Measurements from ENCODE around the gene GREM1.

Gene GREM1

DNA sequence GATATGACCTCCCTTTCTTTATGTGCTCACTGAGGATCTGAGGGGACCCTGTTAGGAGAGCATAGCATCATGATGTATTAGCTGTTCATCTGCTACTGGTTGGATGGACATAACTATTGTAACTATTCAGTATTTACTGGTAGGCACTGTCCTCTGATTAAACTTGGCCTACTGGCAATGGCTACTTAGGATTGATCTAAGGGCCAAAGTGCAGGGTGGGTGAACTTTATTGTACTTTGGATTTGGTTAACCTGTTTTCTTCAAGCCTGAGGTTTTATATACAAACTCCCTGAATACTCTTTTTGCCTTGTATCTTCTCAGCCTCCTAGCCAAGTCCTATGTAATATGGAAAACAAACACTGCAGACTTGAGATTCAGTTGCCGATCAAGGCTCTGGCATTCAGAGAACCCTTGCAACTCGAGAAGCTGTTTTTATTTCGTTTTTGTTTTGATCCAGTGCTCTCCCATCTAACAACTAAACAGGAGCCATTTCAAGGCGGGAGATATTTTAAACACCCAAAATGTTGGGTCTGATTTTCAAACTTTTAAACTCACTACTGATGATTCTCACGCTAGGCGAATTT, 14.9 kb downstream of the GREM1 start:
- DNase-seq, result peak; percentile 12

DNA sequence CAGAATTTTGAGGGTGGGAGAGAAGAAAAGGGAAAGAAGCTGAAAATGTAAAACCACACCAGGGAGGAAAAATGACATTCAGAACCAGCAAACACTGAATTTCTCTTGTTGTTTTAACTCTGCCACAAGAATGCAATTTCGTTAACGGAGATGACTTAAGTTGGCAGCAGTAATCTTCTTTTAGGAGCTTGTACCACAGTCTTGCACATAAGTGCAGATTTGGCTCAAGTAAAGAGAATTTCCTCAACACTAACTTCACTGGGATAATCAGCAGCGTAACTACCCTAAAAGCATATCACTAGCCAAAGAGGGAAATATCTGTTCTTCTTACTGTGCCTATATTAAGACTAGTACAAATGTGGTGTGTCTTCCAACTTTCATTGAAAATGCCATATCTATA, 15.5 kb downstream of the GREM1 start:
- DNase-seq, result peak; percentile 51

DNA sequence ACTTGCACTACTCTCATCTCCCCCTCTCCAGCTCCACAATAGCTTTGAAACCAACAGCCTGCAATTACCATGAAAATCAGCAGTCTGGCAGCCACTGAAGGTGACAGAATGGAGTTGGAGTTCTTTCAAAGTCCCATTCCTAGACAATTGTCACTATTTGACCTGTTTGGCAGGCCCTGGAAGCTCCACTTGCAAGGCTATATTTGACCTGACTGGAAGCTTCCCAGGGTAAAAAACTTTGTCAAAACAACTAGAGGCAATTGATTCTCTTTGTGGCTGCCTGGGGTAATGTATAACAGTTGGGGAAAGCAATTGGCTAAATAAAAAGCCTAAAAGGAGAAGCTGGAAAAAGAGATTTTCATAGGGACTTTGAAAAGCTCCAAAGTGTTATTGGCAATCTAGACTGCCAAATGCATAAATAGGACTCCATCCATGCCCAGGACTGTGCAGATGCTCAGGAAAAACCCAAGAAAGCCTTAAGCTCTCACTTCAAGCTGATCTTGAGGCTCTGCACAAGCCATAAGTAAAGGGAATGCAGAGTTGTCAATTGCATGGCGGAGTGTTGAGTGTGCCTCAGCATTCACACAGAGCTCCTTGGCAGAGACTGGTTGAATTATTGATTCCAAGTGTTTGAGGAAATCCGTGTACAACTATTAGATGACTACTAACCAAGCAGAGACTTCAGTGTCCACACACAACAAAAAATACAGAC, 18.3 kb downstream of the GREM1 start:
- no peak for DNase-seq

DNA sequence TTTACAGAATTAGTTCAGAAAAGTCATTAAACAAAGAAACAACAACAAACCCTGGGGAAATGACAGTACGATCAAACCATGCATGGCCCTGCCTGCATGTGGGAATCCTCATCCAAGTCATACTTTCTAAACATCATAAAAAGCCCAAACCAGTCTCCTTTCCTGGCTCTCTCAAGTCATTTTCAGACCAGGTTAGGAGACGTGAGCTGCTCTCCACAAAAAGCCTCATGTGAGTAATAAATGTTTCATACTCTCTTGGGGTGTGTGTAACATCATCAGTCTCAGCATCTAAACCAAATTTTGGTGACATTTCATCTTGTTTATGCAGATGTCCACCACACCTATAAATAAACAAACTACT, 18.9 kb downstream of the GREM1 start:
- no peak for DNase-seq

DNA sequence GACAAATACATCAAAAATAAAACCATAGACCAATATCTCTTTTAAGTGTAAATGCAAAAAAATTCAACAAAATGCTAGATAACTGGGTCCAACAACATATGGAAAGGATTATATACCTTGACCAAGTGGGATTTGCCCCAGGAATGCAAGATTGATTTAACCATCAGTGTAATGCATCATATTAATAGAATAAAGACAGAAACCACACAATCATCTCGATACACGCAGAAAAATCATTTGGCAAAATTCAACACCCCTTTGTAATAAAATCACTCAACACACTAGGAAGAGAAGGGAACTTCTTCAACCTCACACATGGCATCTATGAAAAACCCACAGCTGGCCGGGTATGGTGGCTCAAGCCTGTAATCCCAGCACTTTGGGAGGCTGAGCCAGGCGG, 19.5 kb downstream of the GREM1 start:
- no peak for DNase-seq

DNA sequence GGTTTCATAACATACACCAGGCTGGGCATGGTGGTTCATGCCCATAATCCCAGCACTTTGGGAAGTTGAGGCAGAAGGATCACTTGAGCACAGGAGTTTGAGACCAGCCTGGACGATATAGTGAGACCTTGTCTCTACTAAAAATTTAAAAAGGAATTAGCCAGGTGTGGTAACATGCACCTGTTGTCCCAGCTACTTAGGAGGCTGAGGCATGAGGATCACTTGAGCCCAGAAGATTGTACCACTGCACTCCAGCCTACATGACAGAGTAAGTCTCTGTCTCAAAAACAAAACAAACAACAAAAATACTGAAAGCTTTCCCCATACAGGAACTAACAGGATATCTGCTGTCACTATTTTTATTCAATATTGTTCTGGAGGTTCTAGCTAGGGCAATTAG, 20.9 kb downstream of the GREM1 start:
- no peak for DNase-seq

DNA sequence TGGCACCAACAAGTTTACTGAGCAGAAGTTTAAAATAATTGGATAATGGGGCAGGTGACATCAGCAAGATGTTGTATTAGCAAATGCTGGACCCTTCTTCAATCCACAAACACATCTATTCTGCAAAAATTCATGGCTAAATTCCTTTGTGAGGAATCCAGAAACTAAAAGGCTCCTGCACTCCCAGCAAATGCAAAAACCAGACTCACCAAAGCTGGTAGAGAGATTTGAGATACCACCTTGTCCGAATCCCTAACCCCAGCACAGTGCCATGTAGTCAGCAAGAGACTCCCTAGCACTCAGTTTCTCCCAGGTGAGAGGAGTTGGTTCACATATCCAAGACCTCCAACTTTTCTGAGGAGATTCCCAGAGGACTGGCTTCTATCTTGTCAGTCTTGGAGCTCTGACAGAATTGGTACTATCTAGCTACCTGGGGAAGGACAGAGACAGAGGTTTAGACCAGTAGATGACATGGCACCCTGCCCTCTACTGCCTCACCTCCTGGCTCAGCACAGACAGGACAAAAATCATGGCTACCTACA, 21.8 kb downstream of the GREM1 start:
- DNase-seq, result no peak

DNA sequence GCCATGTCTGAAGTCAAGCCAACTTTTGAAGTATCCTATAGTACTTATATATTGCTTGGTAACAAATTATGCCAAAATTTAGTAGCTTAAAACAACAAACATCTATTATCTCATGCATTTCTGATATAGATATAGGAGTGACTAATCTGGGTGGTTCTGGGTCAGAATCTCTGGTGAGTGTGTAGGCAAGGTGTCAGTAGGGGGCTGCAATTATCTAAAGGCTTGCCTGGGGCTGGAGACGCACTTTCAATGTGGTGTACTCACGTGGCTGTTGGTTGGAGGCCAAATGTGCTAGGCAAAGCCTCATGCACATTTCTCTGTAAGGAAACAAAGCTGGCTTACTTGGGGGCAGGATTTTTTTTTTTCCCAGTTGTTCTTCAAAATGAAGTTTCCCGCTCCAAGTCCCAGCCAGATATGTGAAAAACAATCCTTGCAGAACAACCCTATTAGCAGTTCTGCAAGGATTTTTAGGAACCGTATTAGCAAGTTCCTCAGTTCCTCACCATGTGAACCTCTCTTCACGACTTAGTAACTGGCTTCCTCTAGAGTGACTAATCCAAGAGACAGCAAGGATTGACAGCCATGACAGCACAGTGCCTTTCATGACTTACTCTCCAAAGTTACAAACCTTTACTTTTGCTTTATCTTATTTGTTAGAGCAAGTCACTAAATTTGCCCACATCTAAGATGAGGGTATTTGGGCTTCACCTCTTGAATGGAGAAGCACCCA, 25.8 kb downstream of the GREM1 start:
- DNase-seq, result no peak

DNA sequence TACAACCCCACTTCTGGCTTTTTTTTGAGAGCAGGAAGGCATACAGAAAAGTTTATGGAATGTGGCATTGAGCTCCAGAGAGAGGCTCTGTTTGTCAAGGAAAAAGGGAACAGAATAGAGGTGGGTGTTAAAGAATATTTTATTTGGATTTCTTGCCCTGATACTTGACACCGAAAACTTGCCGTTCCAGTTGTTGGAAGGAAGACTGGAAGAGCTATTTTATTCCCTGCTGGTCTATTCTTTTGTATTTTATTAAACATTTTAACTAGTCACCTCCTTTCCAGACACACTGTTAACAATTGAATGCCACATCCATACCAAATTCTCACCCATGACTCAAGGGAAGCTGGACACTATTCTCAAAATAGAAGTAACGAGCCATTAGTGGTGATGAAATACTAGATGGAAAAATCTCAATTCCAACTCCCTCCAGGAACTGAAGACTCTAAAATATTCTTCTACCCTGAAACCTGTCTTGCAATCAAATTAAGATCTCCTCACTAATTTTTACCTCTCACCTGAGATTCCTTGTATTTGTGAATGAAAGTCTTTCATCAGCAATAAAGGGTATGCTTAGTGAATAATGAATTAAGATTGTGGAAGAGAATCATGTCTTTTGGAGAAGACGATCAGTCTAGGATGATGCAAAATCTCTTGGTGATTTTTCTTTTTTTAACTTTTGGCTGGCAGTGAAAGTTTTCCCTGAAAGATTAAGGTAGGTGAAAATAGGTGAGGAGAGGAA, 28.5 kb downstream of the GREM1 start:
- no peak for DNase-seq

DNA sequence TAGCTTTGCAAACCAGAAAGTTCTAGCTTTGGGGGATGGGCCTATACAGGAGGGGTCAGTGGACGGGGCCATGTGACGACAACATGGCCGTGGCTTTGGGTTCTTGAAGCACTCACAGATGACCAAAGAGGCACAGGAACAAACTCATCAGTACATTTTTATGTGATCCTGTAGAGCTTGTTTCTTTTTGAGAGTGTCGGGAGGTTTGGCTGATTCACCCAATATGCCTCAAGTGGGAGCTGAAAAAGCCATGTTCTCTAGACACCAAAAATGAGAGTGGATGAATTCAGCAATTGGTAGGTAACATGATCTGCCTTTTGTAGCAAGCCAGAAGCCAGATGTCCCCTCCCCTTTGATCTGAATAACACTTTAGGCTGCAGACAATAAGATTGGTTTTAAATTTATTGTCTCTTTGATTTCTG, 30.1 kb downstream of the GREM1 start:
- peak; percentile 36 for DNase-seq

DNA sequence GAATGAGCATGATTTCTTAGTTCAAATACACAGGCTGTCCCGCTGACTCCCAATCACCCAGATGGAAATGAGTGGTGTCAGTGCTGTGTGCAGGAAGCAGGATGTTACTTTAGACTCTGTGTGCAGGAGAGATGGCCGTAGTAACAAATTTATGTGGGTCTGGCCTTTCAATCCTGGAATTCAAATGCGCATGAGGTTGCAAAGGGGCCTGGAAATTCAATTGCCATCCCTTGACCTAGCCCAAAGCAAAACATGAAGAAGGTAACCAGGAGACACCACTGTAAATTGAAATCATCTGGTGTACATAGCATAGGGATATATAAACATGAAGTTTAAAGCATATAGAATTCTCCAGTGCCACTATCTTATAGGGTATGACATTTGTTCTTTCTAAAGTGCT, 33.2 kb downstream of the GREM1 start:
- DNase-seq, result no peak

DNA sequence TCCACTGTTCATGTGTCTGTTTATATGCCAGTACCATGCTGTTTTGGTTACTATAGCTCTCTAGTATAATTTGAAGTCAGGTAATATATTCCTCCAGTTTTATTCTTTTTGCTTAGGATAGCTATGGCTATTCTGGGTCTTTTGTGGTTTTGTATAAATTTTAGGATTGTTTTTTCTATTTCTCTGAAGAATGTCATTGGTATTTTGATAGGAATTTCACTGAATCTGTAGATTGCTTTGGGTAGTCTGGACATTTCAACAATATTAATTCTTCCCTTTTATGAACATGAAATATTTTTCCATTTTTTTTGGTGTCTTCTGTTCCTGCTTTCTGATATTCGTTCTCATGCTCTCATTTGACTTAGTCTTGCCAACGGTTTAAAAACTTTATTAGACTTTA, 39.6 kb downstream of the GREM1 start:
- DNase-seq, result no peak

DNA sequence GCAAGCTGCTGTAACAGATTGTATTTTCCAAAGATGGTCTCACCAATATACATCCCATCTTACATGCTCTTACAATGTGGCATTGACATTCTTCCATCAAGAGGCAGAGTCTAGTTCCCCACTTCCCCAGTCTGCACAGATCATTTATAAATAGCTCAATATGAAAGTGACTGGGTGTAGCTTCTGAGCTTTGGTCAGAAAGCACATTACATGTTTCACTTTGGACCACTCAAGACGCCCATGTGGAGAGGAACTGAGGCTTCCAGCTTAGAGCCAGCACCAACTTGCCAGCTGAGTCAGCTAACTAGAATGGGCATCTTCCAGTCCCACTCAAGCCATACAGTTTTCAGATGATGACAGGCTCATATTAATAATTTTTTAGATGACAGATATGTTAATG, 45.5 kb downstream of the GREM1 start:
- DNase-seq, result no peak

DNA sequence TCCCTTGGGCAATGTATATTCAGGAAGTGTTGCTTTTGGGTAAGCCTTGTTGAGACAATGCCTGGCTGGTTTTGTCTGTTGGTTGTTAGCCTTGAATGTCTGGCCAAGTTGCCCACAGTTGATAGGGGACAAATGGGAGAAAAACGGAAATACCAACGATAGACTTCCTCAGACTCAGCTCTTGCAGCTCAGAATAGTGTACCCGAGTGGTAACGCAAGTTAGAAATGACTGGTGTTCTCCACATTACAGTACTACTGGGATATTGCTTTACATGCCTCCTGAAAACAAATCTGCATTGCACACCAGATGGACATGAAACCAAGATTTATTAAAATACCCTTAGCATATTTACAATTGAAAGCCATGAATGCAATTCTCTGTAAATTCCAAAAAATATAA, 47.4 kb downstream of the GREM1 start:
- no peak for DNase-seq

DNA sequence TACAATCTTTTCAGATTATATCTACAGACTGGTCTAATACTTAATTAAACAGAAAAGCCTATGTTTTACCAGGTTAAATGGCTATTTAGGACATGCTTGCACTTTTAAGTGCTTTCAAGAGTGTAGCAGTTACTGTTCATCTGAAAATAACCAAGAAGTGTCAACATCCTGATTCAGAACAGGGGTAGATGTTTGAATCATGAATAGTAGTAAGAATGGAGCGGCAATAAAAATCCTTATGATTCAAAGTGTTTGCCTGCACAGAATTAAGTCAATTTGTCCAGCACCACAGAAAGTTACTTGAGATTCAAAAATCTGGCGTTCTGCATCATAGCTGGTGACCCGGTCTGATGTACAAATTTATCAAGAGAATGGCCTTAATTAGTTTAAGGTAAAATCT, 48.3 kb downstream of the GREM1 start:
- DNase-seq, result peak; percentile 62

DNA sequence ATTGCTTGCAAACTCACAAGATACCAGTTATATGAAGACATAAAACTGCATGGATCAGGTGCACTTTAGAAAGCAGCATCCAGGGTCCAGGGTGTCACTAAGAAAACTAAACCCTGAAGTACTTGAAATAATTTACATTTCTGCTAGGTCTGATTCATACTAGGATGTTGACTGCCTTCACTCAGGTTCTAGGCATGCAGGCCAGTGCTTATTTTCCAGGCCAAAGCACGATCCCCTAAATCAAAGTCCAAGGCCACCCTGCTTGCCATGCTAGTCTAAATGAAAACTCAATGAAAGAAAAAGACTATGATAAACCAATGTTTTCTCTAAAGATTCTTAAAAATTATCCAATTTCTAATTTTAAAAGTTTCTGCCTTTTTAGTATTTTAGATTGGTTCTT, 49.4 kb downstream of the GREM1 start:
- DNase-seq, result no peak

DNA sequence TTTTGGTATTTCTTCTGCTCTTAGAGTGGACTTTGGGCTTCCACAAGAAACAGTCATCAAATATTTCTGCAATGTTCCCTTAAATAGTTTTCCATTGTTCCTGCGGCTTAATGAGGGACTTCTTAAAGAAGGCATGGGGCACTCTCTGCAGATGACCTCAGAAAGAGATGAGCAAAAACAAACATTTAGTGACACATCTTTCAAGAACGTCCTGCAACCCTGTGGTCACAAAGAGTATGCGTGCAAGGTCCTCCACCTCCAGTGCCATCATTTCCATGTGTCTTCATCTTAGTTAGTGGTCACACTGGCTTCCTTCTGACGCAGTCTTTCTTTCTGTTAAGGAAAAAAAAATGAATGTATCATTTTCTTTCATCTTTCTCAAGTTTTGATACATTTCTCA, 56.2 kb downstream of the GREM1 start:
- no peak for DNase-seq

DNA sequence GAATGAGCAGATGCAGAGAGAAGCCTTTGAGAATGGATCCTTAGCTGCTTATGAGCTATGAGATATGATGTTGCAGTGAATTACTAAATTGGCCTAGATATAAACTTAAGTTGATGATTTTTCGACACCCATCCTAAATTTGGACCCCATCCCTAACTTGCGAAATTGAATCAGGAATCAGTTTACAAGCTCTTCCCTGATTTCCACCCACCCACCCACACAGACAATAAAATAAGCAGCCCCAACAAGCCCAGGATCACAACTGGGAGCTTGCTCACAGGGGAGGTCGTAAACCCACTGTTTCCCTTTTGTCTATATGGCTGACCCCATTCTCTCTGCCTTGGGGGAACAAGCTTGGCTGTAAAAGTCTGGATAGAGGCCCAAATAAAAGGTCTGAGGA, 57.3 kb downstream of the GREM1 start:
- DNase-seq, result no peak

DNA sequence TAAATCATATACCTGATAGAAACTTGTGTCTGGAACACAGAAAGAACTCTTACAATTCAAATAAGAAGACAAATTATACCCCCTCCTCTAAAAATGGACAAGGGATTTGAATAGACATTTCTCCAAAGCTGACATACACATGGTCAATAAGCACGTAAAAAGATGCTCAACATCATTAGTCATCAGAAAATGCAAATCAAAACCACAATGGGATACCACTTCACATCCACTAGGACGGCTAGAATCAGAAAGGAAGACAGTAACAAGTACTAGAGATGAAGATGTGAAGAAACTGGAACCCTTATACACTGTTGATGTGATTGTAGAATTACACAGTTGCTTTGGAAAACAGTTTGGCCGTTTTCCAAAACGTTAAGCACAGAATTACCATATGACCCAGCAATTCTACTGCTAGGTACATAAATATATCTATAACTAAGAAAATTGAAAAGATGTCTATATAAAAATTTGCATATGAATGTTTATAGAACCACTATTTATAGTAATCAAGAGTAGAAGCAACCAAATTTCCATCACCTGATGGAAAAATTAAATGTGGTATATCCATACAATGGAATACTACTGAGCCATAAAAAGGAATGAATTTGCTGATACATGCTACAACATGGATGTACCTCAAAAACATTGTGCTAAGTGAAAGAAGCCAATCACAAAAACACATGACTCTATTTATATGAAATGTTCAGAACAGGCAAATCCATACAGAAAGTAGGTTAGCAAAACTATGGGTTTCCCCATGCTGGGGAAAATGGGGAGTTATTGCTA, 60.8 kb downstream of the GREM1 start:
- DNase-seq, result no peak

DNA sequence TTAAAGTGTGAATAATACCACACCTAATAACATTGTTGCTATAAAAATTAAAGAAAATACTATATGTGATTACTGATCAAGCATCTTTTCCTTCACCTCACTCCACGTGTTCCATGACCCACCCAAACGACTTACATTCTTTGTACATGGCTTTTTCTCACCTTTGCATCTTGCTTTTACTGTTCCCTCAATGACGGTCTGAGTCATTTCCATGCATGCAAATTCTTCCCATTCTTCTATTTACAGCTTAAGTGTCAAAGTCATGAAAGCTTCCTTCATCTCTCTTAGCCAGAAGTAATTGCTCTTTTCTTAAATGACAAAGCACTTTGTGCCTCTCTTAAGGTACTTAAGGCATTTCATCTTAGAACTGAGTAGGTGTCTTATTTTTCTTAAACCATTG, 64.0 kb downstream of the GREM1 start:
- DNase-seq, result no peak

DNA sequence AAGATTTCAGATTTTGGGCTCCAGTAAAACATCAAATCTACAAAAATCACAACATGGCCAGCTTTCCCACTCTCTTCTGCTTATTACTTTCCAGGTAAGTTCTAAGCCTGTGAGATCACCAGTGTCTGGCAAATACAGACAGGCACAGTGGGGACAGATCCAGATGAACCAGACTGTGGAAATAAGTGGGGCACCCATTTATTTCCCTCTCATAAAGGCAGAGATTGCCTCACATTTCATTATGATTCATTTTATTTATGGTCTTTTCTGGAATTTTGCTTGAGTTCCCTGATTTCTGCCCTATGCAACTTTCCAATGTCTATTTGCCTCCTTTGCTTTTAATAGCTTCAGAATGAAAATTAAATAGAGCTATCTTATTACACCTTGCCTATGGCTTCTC, 66.8 kb downstream of the GREM1 start:
- no peak for DNase-seq

DNA sequence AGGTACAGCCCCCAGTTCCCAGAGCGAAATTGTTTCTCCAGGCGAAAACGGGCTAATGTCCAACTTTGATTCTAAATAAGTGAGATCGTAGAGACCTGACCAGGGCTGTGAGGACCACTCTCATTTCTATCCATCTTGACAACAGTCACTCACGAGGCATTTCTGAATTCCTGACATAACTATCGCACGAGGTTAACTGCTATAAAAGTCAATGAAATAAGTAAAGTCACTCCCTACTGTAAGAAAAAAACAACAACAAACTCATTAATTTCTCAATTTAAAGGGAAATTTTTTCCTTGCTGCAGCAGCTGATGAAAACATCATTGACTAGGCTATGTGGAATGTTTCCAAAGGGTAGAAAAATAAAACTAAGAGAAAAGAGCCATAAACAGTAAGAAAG, 69.1 kb downstream of the GREM1 start:
- no peak for DNase-seq

DNA sequence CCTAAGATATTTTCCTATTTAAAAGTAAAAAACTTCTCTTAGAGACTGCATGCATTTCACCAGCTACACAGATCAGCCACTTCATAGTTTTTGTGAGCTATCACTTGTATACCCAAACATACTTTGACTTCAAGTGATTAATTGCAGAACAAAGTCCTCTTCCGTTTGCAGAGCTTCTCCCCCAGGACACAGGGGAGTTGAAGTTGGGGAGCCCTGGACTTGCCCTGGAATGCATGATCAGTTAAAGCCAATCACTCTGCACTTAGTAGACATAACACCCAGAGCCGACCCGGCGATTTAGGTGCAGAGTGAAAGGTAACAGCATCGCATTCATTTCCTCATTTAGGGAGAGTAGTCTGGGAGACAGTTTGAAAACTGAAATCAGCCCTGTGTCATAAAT, 70.1 kb downstream of the GREM1 start:
- no peak for DNase-seq
